Measurements from ENCODE around the gene NISCH.

Gene NISCH

GRCh38 chr3:52490035-52490938 is 34.9 kb downstream of the NISCH start:
- DNase-seq (ENCODE audit: low spot score), result no peak

GRCh38 chr3:52490939-52491526 is 35.6 kb downstream of the NISCH start:
- DNase-seq (ENCODE audit: low spot score) (no peak), FAIRE-seq (no peak)

More at GRCh38 chr3:52490035-52490938, 34.9 kb downstream of the NISCH start:
- no peak for FAIRE-seq

GRCh38 chr3:52492059-52492458 is 36.7 kb downstream of the NISCH start:
- DNase-seq (ENCODE audit: low spot score), result no peak
- no peak for FAIRE-seq

- no peak for FAIRE-seq
- no peak for DNase-seq (ENCODE audit: low spot score)
These were observed 38.0 kb downstream of the NISCH start for GRCh38 chr3:52493232-52494017.

- FAIRE-seq, result no peak
- no peak for DNase-seq (ENCODE audit: low spot score)
These were observed 39.0 kb downstream of the NISCH start for GRCh38 chr3:52494445-52494844.

GRCh38 chr3:52494886-52495495 is 39.6 kb downstream of the NISCH start, which contains the start of gene STAB1:
TSS of gene STAB1 (plus strand) at chr3:52495338. CDS start at chr3:52495414, 76 bp downstream.
- FAIRE-seq (no peak), DNase-seq (ENCODE audit: low spot score) (no peak)

GRCh38 chr3:52495777-52496602 is 40.6 kb downstream of the NISCH start:
- no peak for FAIRE-seq
- DNase-seq (ENCODE audit: low spot score), result no peak

GRCh38 chr3:52498137-52499054 is 43.0 kb downstream of the NISCH start:
- no peak for DNase-seq (ENCODE audit: low spot score)
- FAIRE-seq, result no peak

GRCh38 chr3:52501046-52501445 is 45.6 kb downstream of the NISCH start:
- DNase-seq (ENCODE audit: low spot score) (no peak), FAIRE-seq (no peak)

- DNase-seq (ENCODE audit: low spot score) (no peak), FAIRE-seq (no peak)
These were observed 46.6 kb downstream of the NISCH start for GRCh38 chr3:52502001-52502400.

- no peak for FAIRE-seq
- no peak for DNase-seq (ENCODE audit: low spot score)
These were observed 47.5 kb downstream of the NISCH start for GRCh38 chr3:52502808-52503350.

- FAIRE-seq, result no peak
- DNase-seq (ENCODE audit: low spot score), result no peak
These were observed 48.5 kb downstream of the NISCH start for GRCh38 chr3:52503788-52504424.

- FAIRE-seq (no peak), DNase-seq (ENCODE audit: low spot score) (no peak)
These were observed 49.6 kb downstream of the NISCH start for GRCh38 chr3:52504977-52505376.

- DNase-seq (ENCODE audit: low spot score) (no peak), FAIRE-seq (no peak)
These were observed 51.0 kb downstream of the NISCH start for GRCh38 chr3:52506266-52506966.

- FAIRE-seq (peak; percentile 65), DNase-seq (ENCODE audit: low spot score) (peak; percentile 70)
These were observed 52.0 kb downstream of the NISCH start for GRCh38 chr3:52507359-52507758.

- FAIRE-seq (no peak), DNase-seq (ENCODE audit: low spot score) (no peak)
These were observed 54.4 kb downstream of the NISCH start for GRCh38 chr3:52509753-52510328.

GRCh38 chr3:52511509-52511908 is 56.1 kb downstream of the NISCH start:
- no peak for DNase-seq (ENCODE audit: low spot score)
- FAIRE-seq, result no peak

GRCh38 chr3:52512105-52512504 is 56.7 kb downstream of the NISCH start:
- DNase-seq (ENCODE audit: low spot score), result no peak
- no peak for FAIRE-seq
